IMR-90 (cell line): ENCODE results near the gene ATP11A.

Experiments
- SMC3 ChIP-seq: fragments of 150-350 bp; IDR thresholded peaks from 2 replicates; pipeline ENCODE4 v1.6.1; 2016; ENCODE audit warnings: low read depth, mild to moderate bottlenecking, antibody characterized with exemption, low read length, moderate library complexity
- TF ChIP-seq, protein P1 (sequence below): conservative IDR thresholded peaks from 2 replicates; pipeline ENCODE4 v1.5.1; 2012; ENCODE audit warnings: mild to moderate bottlenecking, low read depth, low read length, improper control_type of control experiment

GRCh38 chr13:112806739-112807652, 117.2 kb downstream of the ATP11A start:
- TF ChIP-seq, protein P1, sequence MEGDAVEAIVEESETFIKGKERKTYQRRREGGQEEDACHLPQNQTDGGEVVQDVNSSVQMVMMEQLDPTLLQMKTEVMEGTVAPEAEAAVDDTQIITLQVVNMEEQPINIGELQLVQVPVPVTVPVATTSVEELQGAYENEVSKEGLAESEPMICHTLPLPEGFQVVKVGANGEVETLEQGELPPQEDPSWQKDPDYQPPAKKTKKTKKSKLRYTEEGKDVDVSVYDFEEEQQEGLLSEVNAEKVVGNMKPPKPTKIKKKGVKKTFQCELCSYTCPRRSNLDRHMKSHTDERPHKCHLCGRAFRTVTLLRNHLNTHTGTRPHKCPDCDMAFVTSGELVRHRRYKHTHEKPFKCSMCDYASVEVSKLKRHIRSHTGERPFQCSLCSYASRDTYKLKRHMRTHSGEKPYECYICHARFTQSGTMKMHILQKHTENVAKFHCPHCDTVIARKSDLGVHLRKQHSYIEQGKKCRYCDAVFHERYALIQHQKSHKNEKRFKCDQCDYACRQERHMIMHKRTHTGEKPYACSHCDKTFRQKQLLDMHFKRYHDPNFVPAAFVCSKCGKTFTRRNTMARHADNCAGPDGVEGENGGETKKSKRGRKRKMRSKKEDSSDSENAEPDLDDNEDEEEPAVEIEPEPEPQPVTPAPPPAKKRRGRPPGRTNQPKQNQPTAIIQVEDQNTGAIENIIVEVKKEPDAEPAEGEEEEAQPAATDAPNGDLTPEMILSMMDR, result no peak
- no peak for TF ChIP-seq SMC3
